NCI-H1048 (cell line): ENCODE results near the gene MPEG1.

Source experiments
- DNase-seq: peaks from one replicate; lab custom pipeline; 2025; lab: John Stamatoyannopoulos, UW

The MPEG1 gene

GRCh38 chr11:59187035-59187434, 25.7 kb downstream of the MPEG1 start:
- DNase-seq = no peak

- DNase-seq = peak; percentile 78
Measured at GRCh38 chr11:59186130-59186594, 26.6 kb downstream of the MPEG1 start.

GRCh38 chr11:59185386-59185945, 27.3 kb downstream of the MPEG1 start:
- no peak for DNase-seq

DNA sequence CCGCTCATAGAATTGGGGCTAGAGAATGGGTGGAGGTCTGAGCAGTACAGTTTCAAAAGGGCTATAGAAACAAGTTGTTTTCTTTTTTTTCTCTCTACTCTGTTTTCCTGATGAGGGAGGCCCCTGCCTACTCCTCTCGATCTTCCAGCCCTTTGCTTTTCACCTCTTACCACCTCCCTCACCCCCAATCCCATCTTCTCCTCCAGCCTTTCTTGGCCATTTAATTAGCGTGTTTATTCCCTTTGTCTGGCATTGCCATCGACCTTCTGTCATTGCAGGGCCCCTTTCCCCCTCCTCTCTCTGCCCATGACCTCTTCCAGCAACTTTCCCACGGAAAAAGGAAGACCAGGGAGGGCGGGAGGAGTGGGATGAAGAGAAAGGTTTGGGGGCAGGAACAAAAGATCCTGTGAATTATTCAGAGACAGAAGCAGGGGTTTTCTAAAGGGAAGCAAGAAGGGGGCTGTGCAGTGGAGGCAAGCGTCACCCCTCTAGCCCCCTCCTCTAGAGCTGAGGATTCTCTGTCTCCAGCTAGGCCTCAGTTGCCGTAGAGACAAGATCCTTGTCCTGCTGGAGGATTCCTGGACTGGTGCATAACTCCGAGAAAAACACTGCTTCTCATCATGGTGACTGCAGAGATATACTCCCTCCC, 27.9 kb downstream of the MPEG1 start:
- DNase-seq = no peak

GRCh38 chr11:59183771-59184170, 29.0 kb downstream of the MPEG1 start:
- DNase-seq = no peak

- DNase-seq = no peak
Measured at GRCh38 chr11:59182457-59183151, 30.1 kb downstream of the MPEG1 start.

DNA sequence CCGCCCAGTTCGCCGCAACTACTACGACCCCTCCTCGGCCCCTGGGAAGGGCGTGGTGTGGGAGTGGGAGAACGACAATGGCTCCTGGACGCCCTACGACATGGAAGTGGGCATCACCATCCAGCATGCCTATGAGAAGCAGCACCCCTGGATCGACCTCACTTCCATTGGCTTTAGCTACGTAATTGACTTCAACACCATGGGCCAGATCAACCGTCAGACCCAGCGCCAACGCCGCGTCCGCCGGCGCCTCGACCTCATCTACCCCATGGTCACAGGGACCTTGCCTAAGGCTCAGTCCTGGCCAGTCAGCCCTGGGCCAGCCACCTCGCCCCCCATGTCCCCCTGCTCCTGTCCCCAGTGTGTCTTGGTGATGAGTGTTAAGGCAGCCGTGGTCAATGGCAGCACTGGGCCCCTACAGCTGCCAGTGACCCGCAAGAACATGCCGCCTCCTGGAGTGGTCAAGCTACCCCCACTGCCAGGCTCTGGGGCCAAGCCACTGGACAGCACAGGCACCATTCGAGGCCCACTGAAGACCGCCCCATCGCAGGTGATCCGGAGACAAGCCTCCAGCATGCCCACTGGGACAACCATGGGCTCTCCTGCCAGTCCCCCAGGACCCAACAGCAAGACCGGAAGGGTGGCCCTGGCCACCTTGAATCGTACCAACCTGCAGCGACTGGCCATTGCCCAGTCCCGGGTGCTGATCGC, 30.8 kb downstream of the MPEG1 start:
- no peak for DNase-seq

- no peak for DNase-seq
Measured at GRCh38 chr11:59180907-59181306, 31.8 kb downstream of the MPEG1 start.

DNA sequence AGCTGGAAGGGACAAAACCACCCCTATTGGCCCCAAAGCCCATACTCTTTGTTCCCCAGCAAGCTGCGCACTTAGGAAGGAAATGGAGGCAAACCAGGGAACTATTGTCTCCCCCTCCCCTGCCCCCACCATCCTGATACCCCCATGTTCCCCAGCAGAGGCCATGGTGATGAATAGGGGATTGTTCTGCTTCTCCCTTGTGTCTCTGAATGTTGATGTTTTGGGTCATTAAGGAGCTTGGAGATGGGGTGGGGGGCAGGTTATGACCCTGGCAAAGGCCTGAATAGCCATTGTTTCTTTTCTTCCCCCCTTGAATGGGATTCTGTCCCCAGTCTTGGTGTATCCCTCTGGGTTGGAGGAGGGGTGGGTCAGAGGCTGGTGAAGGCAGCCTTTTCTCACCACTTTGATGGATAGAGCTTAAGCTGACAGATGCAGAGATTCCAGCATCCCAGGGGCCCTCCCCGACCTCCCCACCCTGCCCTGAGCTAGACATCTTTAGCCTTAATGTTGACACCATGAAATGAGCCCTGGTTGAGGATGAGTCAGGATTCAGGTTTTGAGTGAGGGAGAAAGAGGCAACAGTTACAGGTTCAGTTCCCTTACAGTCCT, 32.5 kb downstream of the MPEG1 start:
- DNase-seq = no peak

DNA sequence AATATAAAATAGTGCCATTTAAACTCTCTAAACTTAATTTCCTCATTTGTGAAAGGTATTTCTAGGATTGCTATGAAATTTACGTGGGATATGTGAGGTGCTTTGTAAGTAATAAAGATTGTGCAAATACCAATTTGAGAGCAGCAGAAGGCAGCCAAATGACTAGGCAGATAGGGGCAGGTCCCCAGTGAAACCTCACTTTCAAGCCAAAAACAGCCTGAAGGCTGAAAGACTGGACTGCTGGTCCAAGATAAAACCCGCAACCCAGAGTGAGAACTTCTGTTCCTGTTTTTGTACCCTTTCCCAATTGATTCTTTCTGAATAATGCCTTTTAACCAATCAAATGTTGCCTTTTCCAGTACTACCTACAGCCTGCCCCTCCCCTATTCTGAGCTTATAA, 33.6 kb downstream of the MPEG1 start:
- DNase-seq = no peak

DNA sequence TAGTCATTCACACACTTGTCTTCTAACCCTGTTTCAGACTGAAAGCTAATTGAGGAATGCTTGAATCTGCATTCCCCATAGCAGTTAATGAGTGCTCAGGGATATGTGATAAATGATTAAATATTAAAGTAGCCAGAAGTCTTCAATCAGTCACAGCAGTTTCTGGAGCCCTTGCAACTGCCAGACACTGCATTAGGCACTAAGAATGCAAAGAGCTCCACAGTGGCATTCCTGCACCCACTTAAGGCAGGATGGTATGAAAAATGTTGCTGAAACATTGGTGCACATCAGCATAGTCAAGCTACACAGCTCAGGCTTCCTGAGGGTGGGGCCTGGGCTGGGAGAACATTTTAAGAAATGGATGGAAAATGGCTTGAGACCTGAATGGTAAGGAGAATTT, 34.3 kb downstream of the MPEG1 start:
- no peak for DNase-seq

- DNase-seq = no peak
Measured at GRCh38 chr11:59176330-59176729, 36.4 kb downstream of the MPEG1 start.

DNA sequence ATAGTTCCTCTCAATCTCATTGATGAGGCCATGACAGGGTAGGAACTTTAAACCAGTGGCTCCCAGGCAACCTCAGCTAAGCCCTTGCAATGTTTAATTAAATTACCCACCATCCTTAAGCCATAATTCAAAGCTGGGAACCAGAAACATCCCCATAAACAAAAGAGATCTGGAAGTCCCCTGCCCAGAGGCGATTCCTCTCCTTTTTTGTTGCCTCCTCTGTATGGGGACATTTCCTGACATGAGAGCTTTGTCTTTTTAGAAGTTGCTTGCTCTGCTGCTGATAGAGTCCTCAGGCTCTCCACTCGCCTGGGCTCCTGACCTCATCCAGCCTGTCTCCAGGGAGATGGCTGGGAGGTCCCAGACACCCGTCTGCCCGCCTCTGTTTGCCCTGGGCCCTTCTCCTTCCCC, 37.6 kb downstream of the MPEG1 start:
- DNase-seq = no peak

GRCh38 chr11:59174664-59175033, 38.1 kb downstream of the MPEG1 start:
- no peak for DNase-seq

DNA sequence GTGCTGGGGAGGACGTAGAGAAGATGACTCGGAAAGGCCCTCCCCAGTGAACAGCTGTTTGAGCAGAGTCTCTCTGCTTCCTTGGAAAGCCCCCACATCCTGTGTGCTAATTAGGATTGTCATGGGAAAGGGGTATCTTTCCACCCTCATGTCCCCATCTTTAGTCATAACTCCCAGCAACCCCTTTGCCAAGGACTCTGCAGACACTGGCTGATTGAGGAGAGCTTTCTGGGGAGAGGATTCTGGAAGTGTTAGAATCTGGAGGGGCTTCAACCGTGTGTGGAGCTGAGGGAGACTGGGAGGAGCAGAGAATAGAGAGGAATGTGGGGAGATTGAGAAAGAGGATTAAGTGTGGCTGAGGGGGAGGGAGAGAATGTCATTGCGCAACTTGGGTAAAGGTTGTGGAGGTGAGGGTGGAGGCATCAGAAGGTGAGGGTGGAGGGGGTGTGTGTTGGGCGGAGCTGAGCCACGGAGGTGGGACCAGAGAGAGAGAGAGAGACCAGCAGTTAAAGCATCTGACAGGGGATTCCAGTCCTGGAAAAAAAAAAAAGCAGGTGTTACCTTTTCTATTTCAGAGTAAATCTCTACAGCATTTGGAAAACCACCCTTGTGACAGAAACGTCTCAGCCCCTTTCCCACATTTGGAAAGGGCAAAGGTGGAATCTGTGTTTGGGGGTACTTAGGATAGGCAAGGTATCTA, 38.6 kb downstream of the MPEG1 start:
- DNase-seq = no peak

GRCh38 chr11:59173080-59173963, 39.4 kb downstream of the MPEG1 start:
- DNase-seq = no peak

- DNase-seq = no peak
Measured at GRCh38 chr11:59172345-59173079, 40.2 kb downstream of the MPEG1 start.

- DNase-seq = peak; percentile 89
Measured at GRCh38 chr11:59171508-59172322, 41.0 kb downstream of the MPEG1 start, which contains the start of gene DTX4. TSS of gene DTX4 (plus strand) at chr11:59172132. CDS start at chr11:59172596, 464 bp downstream.

- no peak for DNase-seq
Measured at GRCh38 chr11:59164028-59164427, 48.7 kb downstream of the MPEG1 start.
